Measurements from ENCODE around the gene PCBP3.

Gene PCBP3

GRCh38 chr21:45900034-45900868, 256.7 kb downstream of the PCBP3 start:
- no peak for DNase-seq

- DNase-seq = no peak
Observed at GRCh38 chr21:45901061-45901690, 257.7 kb downstream of the PCBP3 start.

GRCh38 chr21:45902292-45902995, 258.9 kb downstream of the PCBP3 start:
- DNase-seq = no peak

GRCh38 chr21:45905196-45905595, 261.7 kb downstream of the PCBP3 start:
- DNase-seq = no peak

- no peak for DNase-seq
Observed at GRCh38 chr21:45906196-45906805, 262.8 kb downstream of the PCBP3 start.

GRCh38 chr21:45906859-45907258, 263.3 kb downstream of the PCBP3 start:
- DNase-seq = no peak

GRCh38 chr21:45908536-45909237, 265.2 kb downstream of the PCBP3 start:
- no peak for DNase-seq

GRCh38 chr21:45909238-45909988, 265.9 kb downstream of the PCBP3 start:
- DNase-seq = no peak

- DNase-seq = no peak
Observed at GRCh38 chr21:45910155-45910547, 266.6 kb downstream of the PCBP3 start.

GRCh38 chr21:45910548-45911221, 267.2 kb downstream of the PCBP3 start:
- DNase-seq = no peak

GRCh38 chr21:45911806-45912325, 268.3 kb downstream of the PCBP3 start:
- DNase-seq = no peak

- DNase-seq = no peak
Observed at GRCh38 chr21:45912611-45913417, 269.3 kb downstream of the PCBP3 start.

GRCh38 chr21:45913418-45913765, 269.9 kb downstream of the PCBP3 start:
- DNase-seq = no peak

- no peak for DNase-seq
Observed at GRCh38 chr21:45913886-45914285, 270.4 kb downstream of the PCBP3 start.

GRCh38 chr21:45914321-45914845, 270.9 kb downstream of the PCBP3 start:
- DNase-seq = no peak

GRCh38 chr21:45916011-45916840, 272.7 kb downstream of the PCBP3 start:
- no peak for DNase-seq

GRCh38 chr21:45917241-45917640, 273.7 kb downstream of the PCBP3 start:
- DNase-seq = no peak

GRCh38 chr21:45918011-45918410, 274.5 kb downstream of the PCBP3 start:
- no peak for DNase-seq

- DNase-seq = no peak
Observed at GRCh38 chr21:45918835-45919447, 275.4 kb downstream of the PCBP3 start.
